H1 (cell line): Measurements from ENCODE around the gene NME4. TPM values are rescaled to one million over a fixed set of nuclear protein-coding genes. Genes with fewer than 3 reads are reported as not detected.

ENCODE experiments used
- BCL11A ChIP-seq, 2 experiments: IDR thresholded peaks; one replicate each; pipeline ENCODE4 v1.6.1; 2011; ENCODE audit warnings: low read depth in 2 of 2, low read length in 2 of 2, mild to moderate bottlenecking in 2 of 2
- PHF8 ChIP-seq: fragments of 200-600 bp; sonication (generic); conservative IDR thresholded peaks from 2 replicates; pipeline ENCODE4 v1.7.1; 2012; ENCODE audit warnings: low read depth, mild to moderate bottlenecking, inconsistent platforms, low read length, moderate library complexity
- POU5F1 ChIP-seq: IDR thresholded peaks from 2 replicates; pipeline ENCODE4 v1.6.1; 2011; ENCODE audit warnings: low read depth, mild to moderate bottlenecking, low read length, moderate library complexity
- RAD21 ChIP-seq, 2 experiments: IDR thresholded peaks in 1 of 2; conservative IDR thresholded peaks in 1 of 2; 2 replicates each; pipeline ENCODE4 v1.6.1; 2011; ENCODE audit warnings: low read depth in 2 of 2, low read length in 2 of 2, improper control_type of control experiment in 1 of 2, inconsistent platforms in 1 of 2, mild to moderate bottlenecking in 1 of 2, moderate library complexity in 1 of 2
- SIRT6 ChIP-seq: IDR thresholded peaks from one replicate; pipeline ENCODE4 v1.7.1; 2012; ENCODE audit warnings: low read length, inconsistent platforms
- TBP ChIP-seq: IDR thresholded peaks from 2 replicates; pipeline ENCODE4 v1.6.1; 2011; ENCODE audit warnings: low read depth, low read length, improper control_type of control experiment
- polyA plus RNA-seq, 7 experiments: library from polyadenylated mRNA; depleted of rRNA in 3 of 7; stranded (reverse) in 5 of 7; unstranded in 2 of 7; fragments of >200 nt in 5 of 7; fragments of 200-250 nt in 2 of 7; gene quantifications; 1 replicate in 5 of 7; 2 replicates in 1 of 7; 4 replicates in 1 of 7; pipeline versions ENCODE4 v1.2.1 to v1.2.3, GENCODE V29; 2011 to 2013; ENCODE audit warnings: missing spikeins in 2 of 7, mixed read lengths in 2 of 7
- total RNA-seq: library from RNA; stranded (reverse); fragmentation: NEBNext Ultra II Directional; extraction: Animal tissue kit (Norgen Biotek cat#: 25700); gene quantifications from 2 replicates; pipeline ENCODE4 v1.2.1, GENCODE V29; 2021
- TF ChIP-seq, protein P1 (sequence below): IDR thresholded peaks from 2 replicates; pipeline ENCODE4 v1.6.1; 2012; ENCODE audit warnings: inconsistent platforms
- TF ChIP-seq, protein P2 (sequence below): fragments of 300-600 bp; sonication (generic); IDR thresholded peaks from 2 replicates; pipeline ENCODE4 v1.7.1; 2012; ENCODE audit warnings: low read length, moderate library complexity, mild to moderate bottlenecking, inconsistent platforms; ENCODE audit not compliant: insufficient replicate concordance

NME4 gene
- total and polyA plus RNA-seq, 2 of the 8 experiments (the other 6 are each of a cell fraction or from before 2014, with no cell fraction given): 408 to 863 TPM

GRCh38 chr16:372302-372983 lies 24.6 kb upstream of the NME4 start (continued):
- no peak for TF ChIP-seq PHF8
- no peak for TF ChIP-seq BCL11A (IDR thresholded peaks at IDR 0.05; ENCODE audit: low read depth in 2 of 2, low read length in 2 of 2)
- TF ChIP-seq, protein P1, sequence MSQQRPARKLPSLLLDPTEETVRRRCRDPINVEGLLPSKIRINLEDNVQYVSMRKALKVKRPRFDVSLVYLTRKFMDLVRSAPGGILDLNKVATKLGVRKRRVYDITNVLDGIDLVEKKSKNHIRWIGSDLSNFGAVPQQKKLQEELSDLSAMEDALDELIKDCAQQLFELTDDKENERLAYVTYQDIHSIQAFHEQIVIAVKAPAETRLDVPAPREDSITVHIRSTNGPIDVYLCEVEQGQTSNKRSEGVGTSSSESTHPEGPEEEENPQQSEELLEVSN: no peak
- TF ChIP-seq, protein P2, sequence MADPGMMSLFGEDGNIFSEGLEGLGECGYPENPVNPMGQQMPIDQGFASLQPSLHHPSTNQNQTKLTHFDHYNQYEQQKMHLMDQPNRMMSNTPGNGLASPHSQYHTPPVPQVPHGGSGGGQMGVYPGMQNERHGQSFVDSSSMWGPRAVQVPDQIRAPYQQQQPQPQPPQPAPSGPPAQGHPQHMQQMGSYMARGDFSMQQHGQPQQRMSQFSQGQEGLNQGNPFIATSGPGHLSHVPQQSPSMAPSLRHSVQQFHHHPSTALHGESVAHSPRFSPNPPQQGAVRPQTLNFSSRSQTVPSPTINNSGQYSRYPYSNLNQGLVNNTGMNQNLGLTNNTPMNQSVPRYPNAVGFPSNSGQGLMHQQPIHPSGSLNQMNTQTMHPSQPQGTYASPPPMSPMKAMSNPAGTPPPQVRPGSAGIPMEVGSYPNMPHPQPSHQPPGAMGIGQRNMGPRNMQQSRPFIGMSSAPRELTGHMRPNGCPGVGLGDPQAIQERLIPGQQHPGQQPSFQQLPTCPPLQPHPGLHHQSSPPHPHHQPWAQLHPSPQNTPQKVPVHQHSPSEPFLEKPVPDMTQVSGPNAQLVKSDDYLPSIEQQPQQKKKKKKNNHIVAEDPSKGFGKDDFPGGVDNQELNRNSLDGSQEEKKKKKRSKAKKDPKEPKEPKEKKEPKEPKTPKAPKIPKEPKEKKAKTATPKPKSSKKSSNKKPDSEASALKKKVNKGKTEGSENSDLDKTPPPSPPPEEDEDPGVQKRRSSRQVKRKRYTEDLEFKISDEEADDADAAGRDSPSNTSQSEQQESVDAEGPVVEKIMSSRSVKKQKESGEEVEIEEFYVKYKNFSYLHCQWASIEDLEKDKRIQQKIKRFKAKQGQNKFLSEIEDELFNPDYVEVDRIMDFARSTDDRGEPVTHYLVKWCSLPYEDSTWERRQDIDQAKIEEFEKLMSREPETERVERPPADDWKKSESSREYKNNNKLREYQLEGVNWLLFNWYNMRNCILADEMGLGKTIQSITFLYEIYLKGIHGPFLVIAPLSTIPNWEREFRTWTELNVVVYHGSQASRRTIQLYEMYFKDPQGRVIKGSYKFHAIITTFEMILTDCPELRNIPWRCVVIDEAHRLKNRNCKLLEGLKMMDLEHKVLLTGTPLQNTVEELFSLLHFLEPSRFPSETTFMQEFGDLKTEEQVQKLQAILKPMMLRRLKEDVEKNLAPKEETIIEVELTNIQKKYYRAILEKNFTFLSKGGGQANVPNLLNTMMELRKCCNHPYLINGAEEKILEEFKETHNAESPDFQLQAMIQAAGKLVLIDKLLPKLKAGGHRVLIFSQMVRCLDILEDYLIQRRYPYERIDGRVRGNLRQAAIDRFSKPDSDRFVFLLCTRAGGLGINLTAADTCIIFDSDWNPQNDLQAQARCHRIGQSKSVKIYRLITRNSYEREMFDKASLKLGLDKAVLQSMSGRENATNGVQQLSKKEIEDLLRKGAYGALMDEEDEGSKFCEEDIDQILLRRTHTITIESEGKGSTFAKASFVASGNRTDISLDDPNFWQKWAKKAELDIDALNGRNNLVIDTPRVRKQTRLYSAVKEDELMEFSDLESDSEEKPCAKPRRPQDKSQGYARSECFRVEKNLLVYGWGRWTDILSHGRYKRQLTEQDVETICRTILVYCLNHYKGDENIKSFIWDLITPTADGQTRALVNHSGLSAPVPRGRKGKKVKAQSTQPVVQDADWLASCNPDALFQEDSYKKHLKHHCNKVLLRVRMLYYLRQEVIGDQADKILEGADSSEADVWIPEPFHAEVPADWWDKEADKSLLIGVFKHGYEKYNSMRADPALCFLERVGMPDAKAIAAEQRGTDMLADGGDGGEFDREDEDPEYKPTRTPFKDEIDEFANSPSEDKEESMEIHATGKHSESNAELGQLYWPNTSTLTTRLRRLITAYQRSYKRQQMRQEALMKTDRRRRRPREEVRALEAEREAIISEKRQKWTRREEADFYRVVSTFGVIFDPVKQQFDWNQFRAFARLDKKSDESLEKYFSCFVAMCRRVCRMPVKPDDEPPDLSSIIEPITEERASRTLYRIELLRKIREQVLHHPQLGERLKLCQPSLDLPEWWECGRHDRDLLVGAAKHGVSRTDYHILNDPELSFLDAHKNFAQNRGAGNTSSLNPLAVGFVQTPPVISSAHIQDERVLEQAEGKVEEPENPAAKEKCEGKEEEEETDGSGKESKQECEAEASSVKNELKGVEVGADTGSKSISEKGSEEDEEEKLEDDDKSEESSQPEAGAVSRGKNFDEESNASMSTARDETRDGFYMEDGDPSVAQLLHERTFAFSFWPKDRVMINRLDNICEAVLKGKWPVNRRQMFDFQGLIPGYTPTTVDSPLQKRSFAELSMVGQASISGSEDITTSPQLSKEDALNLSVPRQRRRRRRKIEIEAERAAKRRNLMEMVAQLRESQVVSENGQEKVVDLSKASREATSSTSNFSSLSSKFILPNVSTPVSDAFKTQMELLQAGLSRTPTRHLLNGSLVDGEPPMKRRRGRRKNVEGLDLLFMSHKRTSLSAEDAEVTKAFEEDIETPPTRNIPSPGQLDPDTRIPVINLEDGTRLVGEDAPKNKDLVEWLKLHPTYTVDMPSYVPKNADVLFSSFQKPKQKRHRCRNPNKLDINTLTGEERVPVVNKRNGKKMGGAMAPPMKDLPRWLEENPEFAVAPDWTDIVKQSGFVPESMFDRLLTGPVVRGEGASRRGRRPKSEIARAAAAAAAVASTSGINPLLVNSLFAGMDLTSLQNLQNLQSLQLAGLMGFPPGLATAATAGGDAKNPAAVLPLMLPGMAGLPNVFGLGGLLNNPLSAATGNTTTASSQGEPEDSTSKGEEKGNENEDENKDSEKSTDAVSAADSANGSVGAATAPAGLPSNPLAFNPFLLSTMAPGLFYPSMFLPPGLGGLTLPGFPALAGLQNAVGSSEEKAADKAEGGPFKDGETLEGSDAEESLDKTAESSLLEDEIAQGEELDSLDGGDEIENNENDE: no peak
- no peak for TF ChIP-seq TBP
- TF ChIP-seq POU5F1: no peak
- no peak for TF ChIP-seq RAD21 (IDR thresholded peaks at IDR 0.05 in 1 of 2, conservative IDR thresholded peaks at IDR 0.05 in 1 of 2; ENCODE audit: low read depth in 2 of 2, low read length in 2 of 2)
- TF ChIP-seq SIRT6: no peak
